Measurements from ENCODE around the gene TNNI3. TPM values are rescaled to one million over a fixed set of nuclear protein-coding genes. Genes with fewer than 3 reads are reported as not detected.

Gene TNNI3
- total and polyA plus RNA-seq, 9 of the 15 experiments (the other 6 are each of a cell fraction or from before 2014, with no cell fraction given): 4.7 to 158 (median 42.0) TPM

DNA sequence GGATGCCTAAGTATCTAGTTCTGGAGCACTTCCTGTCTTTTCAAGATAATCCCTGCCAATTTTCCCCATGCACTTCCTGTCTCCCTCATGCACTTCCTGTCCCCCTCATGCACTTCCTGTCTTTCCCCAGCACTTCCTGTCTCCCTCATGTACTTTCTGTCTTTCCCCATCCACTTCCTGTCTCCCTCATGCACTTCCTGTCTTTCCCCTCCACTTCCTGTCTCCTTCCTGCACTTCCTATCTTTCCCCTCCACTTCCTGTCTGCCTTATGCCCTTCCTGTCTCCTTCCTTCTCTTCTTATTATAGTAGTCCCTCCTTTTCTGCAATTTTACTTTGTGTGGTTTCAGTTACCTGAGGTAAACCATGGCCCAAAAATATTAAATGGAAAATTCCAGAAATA lies 5.5 kb downstream of the TNNI3 start (continued):
- TF ChIP-seq, protein P1, sequence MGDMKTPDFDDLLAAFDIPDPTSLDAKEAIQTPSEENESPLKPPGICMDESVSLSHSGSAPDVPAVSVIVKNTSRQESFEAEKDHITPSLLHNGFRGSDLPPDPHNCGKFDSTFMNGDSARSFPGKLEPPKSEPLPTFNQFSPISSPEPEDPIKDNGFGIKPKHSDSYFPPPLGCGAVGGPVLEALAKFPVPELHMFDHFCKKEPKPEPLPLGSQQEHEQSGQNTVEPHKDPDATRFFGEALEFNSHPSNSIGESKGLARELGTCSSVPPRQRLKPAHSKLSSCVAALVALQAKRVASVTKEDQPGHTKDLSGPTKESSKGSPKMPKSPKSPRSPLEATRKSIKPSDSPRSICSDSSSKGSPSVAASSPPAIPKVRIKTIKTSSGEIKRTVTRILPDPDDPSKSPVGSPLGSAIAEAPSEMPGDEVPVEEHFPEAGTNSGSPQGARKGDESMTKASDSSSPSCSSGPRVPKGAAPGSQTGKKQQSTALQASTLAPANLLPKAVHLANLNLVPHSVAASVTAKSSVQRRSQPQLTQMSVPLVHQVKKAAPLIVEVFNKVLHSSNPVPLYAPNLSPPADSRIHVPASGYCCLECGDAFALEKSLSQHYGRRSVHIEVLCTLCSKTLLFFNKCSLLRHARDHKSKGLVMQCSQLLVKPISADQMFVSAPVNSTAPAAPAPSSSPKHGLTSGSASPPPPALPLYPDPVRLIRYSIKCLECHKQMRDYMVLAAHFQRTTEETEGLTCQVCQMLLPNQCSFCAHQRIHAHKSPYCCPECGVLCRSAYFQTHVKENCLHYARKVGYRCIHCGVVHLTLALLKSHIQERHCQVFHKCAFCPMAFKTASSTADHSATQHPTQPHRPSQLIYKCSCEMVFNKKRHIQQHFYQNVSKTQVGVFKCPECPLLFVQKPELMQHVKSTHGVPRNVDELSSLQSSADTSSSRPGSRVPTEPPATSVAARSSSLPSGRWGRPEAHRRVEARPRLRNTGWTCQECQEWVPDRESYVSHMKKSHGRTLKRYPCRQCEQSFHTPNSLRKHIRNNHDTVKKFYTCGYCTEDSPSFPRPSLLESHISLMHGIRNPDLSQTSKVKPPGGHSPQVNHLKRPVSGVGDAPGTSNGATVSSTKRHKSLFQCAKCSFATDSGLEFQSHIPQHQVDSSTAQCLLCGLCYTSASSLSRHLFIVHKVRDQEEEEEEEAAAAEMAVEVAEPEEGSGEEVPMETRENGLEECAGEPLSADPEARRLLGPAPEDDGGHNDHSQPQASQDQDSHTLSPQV (IDR thresholded peaks at IDR 0.05): 0 out of 2 replicates have a peak, but pooled peaks have one; percentile 15
- TF ChIP-seq, protein P2, sequence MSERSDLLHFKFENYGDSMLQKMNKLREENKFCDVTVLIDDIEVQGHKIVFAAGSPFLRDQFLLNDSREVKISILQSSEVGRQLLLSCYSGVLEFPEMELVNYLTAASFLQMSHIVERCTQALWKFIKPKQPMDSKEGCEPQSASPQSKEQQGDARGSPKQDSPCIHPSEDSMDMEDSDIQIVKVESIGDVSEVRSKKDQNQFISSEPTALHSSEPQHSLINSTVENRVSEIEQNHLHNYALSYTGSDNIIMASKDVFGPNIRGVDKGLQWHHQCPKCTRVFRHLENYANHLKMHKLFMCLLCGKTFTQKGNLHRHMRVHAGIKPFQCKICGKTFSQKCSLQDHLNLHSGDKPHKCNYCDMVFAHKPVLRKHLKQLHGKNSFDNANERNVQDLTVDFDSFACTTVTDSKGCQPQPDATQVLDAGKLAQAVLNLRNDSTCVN (CRISPR knock-in tag; IDR thresholded peaks at IDR 0.05): peak; percentile 91
- TF ChIP-seq CBX3 (IDR thresholded peaks at IDR 0.05; ENCODE audit: borderline replicate concordance in 1 of 2, low read length in 2 of 2) (peak in 1 of 2 experiments; percentile 41; a peak in 1 of 3 replicates), EHMT2 (IDR thresholded peaks at IDR 0.05) (peak; percentile 91), CBFA2T3 (IDR thresholded peaks at IDR 0.05) (peak; percentile 11; the same call in 1 of the 2 replicates), NCOR1 (IDR thresholded peaks at IDR 0.05) (peak; percentile 28; the same call in 1 of the 2 replicates), TOE1 (IDR thresholded peaks at IDR 0.05; ENCODE audit: borderline replicate concordance) (peak; percentile 57; the same call in 1 of the 2 replicates), TOE1 (CRISPR knock-in tag; IDR thresholded peaks at IDR 0.05; ENCODE audit: borderline replicate concordance, low read depth) (no peak), POLR2B (IDR thresholded peaks at IDR 0.05; ENCODE audit: low read depth, partially characterized antibody) (peak; percentile 46), NFXL1 (CRISPR knock-in tag; IDR thresholded peaks at IDR 0.05) (no peak), CREB5 (CRISPR knock-in tag; IDR thresholded peaks at IDR 0.05) (no peak), SIRT6 (IDR thresholded peaks at IDR 0.05; ENCODE audit: low read depth, low read length) (no peak), RBFOX2 (IDR thresholded peaks at IDR 0.05; ENCODE audit: low read depth, low read length) (0 out of 2 replicates have a peak, but pooled peaks have one; percentile 21), MTA1 (IDR thresholded peaks at IDR 0.05; ENCODE audit: borderline replicate concordance) (peak; percentile 78; the same call in 1 of the 2 replicates)
- TF ChIP-seq, protein P3, sequence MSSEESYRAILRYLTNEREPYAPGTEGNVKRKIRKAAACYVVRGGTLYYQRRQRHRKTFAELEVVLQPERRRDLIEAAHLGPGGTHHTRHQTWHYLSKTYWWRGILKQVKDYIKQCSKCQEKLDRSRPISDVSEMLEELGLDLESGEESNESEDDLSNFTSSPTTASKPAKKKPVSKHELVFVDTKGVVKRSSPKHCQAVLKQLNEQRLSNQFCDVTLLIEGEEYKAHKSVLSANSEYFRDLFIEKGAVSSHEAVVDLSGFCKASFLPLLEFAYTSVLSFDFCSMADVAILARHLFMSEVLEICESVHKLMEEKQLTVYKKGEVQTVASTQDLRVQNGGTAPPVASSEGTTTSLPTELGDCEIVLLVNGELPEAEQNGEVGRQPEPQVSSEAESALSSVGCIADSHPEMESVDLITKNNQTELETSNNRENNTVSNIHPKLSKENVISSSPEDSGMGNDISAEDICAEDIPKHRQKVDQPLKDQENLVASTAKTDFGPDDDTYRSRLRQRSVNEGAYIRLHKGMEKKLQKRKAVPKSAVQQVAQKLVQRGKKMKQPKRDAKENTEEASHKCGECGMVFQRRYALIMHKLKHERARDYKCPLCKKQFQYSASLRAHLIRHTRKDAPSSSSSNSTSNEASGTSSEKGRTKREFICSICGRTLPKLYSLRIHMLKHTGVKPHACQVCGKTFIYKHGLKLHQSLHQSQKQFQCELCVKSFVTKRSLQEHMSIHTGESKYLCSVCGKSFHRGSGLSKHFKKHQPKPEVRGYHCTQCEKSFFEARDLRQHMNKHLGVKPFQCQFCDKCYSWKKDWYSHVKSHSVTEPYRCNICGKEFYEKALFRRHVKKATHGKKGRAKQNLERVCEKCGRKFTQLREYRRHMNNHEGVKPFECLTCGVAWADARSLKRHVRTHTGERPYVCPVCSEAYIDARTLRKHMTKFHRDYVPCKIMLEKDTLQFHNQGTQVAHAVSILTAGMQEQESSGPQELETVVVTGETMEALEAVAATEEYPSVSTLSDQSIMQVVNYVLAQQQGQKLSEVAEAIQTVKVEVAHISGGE (CRISPR knock-in tag; IDR thresholded peaks at IDR 0.05): peak in 1 of 3 experiments; percentile 86; a peak in 2 of 6 replicates
- TF ChIP-seq, protein P4, sequence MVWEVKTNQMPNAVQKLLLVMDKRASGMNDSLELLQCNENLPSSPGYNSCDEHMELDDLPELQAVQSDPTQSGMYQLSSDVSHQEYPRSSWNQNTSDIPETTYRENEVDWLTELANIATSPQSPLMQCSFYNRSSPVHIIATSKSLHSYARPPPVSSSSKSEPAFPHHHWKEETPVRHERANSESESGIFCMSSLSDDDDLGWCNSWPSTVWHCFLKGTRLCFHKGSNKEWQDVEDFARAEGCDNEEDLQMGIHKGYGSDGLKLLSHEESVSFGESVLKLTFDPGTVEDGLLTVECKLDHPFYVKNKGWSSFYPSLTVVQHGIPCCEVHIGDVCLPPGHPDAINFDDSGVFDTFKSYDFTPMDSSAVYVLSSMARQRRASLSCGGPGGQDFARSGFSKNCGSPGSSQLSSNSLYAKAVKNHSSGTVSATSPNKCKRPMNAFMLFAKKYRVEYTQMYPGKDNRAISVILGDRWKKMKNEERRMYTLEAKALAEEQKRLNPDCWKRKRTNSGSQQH (CRISPR knock-in tag; IDR thresholded peaks at IDR 0.05): peak; percentile 88
